Measurements from ENCODE around the gene ZNF649.
A peak's percentile ranks its signal among the peaks of the same experiment; 100 is the strongest.

Gene ZNF649

DNA sequence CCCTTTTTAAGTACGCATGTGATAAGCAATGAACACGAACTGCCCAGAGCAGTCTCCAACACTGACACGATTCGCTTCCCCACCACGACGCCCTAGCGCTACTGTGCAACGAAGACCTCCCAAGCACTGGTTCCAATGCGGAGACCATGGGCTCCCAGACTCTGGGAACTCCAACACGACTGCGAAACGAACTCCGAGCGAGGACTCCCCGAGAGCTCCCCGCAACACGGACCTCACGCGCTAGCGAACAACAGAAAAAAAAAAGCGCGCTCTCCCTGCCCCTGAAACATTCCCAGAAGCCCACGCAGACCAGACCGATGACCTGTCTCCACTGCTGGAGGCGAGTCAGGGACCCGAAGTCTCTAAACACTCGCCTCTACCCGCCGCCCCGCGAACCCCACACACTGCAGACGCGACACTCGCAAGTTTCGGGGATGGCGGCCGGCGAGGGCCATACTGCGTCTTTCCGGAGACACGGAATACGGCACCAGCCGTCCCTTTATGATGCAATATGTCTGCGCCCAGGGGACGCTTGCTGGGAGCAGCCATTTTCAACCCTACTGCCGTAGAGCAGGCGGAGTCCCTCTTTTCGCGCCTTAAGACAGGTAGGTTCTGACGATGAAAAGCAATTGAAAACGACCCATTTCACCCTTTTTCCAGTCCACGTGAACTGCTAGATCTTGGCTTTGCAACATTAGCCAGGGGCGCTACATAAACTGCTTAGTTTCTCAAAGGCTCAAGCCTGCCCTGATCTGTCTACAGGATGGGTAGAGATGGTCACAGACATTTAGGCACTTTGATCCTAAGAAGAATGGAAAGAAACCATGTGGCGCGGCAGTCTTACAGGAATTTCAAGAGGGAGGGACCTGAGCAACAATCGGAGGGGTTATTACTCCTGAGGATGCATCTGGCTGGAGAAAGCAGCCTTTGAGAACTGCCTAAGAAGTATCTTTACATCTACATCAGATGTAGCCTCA lies 17.0 kb downstream of the ZNF649 start, which contains the start of gene ZNF577:
TSS of gene ZNF577 (minus strand) at position 430 of the 977 bp plus-strand sequence. CDS start 7,569 bp downstream, outside the sequence.
- peak; percentile 79 for DNase-seq

DNA sequence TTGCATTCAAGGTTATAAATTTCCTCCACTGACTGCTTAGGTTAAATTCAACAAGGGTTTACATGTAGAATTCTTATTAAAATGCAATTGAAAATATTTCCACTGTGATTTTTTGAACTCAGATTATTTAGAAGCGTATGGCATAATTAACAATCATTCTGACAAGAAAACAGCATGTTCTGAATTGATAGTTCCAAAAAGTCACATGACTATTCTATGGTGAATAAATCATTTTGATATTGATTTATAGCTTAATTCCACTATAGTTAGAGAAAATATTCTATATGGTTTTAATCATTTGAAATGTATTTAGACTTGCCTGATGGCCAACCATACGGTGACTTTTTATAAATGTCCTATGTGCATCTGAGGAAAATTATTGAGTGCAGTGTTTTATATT lies 20.1 kb downstream of the ZNF649 start:
- DNase-seq, result no peak

DNA sequence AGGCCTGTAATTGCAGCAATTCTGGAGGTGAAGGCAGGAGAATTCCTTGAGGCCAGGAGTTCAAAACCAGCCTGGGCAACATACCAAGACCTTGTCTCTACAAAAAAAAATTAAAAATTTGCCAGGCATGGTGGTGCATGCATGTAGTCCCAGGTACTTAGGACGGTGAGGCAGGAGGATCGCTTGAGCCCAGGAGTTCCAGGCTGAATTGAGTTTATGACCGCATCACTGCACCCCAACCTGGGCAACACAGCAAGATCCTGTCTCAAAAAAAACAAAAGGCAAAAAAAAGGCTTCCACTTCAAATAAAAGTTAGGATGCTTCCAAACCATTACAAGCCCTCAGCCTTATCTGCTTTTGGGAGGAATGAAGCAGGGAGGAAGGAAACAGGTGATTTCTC lies 22.3 kb downstream of the ZNF649 start:
- no peak for DNase-seq

DNA sequence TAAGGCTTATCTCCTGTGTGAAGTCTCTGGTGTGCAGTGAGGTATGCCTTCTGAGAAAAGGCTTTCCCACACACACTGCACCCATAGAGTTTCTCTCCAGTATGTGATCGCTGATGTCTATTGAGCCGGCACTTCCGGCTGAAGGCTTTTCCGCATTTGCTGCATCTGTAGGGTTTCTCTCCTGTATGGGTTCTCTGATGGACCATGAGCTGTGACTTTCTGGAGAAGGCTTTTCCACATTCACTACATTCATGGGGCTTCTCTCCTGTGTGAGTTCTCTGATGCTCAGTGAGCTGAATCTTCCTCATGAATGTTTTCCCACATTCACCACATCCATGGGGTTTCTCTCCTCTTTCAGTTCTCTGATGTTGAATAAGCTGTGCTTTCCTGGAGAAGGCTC lies 31.7 kb downstream of the ZNF649 start:
- no peak for DNase-seq

DNA sequence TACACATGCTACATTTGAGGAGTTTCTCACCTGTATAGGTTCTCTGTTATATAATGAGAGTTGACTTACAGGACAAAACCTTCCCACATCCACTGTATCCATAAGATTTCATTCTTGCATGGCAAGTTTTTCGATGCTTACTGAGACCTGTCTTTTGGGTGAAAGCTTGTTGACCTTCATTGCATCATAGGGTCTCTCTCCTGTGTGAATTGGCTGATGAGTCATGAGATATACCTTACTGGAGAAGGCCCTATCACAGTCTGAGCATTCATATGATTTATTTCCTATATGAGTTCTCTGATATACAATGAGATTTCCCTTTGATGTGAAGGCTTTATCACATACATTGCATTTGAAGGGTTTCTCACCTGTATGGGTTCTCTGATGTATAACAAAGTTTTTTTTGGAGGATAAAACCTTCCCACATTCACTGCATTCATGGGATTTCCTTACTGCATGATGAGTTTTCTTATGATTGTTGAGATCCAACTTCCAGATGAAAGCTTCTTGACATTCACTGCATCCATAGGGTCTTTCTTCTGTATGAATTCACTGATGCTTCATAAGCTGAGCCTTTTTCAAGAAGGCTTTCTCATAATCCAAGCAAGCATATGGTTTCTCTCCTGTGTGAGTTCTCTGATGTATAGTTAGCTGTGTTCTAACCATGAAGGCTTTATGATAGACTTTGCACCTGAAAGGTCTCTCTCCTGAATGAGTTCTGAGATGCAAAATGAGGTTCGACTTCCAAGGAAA lies 42.8 kb downstream of the ZNF649 start:
- DNase-seq, result no peak
